WI38 (cell line): ENCODE data around the gene SLC25A47.
"Not testable (repeated sequence)": the region's sequence is repeated elsewhere in the genome, so short reads cannot be mapped to it uniquely, and the experiment has no call there.

Experiments used
- H3K4me3 ChIP-seq: 2 replicates; pipeline ENCODE4 v1.5.1; 2011; ENCODE audit warnings: low read depth, mild to moderate bottlenecking, control low read depth, low read length
- TF ChIP-seq, protein P1 (sequence below): IDR thresholded peaks from 2 replicates; pipeline ENCODE4 v1.5.1; 2012; ENCODE audit warnings: low read depth, mild to moderate bottlenecking, control low read depth, low read length

The SLC25A47 gene

DNA sequence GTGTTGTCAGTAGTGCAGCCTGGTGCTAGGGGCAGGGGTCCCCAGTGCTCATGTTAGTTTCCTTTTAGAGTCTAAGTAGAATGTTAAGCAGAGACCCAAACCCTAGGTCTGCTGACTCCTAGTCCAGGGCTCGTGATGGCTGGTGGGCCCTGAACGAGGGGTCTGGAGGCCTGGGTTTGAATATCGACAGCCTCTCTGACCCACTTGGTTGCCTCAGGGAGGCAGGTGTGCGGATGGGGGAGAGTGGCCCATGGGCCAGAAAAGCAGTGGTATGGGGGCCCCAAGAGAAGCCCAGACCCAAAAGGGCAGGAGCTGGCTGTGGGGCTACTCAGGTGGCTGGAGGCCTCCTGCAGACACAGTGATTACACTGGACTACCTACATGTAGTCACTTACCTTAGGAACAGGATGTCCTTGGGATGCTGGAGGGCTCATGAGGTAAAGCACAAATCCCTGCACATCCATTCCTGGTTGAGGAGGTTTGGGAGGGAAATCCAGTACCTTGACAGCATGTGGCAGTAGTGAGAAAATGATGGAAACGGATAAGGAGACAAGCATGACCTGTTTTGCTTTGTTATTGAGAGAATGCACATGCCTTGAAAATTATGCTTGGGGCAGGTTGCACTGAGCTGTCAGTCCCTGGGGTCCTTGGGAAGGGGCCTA lies 15.2 kb upstream of the SLC25A47 start:
- TF ChIP-seq, protein P1, sequence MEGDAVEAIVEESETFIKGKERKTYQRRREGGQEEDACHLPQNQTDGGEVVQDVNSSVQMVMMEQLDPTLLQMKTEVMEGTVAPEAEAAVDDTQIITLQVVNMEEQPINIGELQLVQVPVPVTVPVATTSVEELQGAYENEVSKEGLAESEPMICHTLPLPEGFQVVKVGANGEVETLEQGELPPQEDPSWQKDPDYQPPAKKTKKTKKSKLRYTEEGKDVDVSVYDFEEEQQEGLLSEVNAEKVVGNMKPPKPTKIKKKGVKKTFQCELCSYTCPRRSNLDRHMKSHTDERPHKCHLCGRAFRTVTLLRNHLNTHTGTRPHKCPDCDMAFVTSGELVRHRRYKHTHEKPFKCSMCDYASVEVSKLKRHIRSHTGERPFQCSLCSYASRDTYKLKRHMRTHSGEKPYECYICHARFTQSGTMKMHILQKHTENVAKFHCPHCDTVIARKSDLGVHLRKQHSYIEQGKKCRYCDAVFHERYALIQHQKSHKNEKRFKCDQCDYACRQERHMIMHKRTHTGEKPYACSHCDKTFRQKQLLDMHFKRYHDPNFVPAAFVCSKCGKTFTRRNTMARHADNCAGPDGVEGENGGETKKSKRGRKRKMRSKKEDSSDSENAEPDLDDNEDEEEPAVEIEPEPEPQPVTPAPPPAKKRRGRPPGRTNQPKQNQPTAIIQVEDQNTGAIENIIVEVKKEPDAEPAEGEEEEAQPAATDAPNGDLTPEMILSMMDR: no peak
- peak overlapping the region; percentile 81 for H3K4me3 ChIP-seq

DNA sequence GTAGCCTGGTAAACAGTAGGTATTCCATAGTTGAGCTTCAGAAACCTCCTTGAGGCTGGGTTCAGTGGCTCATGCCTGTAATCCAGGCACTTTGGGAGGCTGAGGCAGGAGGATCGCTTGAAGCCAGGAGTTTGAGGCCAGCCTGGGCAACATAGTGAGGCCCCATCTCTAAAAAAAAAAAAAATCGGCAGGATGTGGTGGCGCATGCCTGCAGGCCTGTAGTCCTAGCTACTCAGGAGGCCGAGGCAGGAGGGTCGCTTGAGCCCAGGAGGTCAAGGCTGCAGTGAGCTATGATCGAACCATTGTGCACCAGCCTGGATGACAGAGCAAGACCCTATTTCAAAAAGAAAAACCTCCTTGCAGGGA lies 14.7 kb upstream of the SLC25A47 start:
- H3K4me3 ChIP-seq: not testable (repeated sequence)

DNA sequence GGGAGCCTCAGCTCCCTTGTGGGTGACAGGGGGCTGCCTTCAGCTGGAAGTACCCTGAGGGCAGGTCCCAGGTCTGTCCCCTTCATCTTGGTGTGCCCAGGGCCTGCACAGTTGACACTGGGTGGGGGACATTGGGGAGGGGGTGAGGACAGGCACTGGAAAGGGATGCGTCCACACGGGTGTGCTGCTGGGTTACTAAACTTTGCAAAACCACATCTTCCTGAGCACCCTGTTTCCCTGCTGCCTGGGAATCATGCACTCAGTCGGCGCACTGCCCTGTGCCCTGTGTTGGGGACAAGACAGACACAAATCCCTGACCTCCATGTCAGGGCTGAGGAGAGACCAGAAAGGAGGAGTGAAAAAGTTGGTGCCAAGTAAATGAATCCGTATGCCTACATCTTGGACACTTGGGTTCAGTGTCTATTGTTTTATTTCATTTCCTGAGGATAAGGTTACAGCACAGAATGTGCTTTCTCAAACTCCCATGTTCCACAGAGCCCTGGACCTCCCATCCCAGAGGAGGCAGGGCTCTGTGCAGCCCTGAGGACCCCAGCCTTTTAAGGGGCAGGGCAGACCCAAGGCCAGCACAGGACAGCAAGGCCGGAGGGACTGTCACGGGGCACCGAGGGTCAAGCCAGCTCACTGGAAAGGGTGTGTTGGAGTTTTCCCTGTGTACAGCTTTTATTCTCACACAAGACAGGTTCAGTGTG lies 14.0 kb upstream of the SLC25A47 start:
- TF ChIP-seq, protein P1: no peak

GRCh38 chr14:100312110-100312876 lies 10.8 kb upstream of the SLC25A47 start:
- H3K4me3 ChIP-seq: not testable (repeated sequence)

More for the DNA sequence above, 14.0 kb upstream of the SLC25A47 start:
- H3K4me3 ChIP-seq: no peak overlapping the region

- TF ChIP-seq, protein P1: no peak
- H3K4me3 ChIP-seq: no peak overlapping the region
Observed at GRCh38 chr14:100312877-100313400, 10.2 kb upstream of the SLC25A47 start.

DNA sequence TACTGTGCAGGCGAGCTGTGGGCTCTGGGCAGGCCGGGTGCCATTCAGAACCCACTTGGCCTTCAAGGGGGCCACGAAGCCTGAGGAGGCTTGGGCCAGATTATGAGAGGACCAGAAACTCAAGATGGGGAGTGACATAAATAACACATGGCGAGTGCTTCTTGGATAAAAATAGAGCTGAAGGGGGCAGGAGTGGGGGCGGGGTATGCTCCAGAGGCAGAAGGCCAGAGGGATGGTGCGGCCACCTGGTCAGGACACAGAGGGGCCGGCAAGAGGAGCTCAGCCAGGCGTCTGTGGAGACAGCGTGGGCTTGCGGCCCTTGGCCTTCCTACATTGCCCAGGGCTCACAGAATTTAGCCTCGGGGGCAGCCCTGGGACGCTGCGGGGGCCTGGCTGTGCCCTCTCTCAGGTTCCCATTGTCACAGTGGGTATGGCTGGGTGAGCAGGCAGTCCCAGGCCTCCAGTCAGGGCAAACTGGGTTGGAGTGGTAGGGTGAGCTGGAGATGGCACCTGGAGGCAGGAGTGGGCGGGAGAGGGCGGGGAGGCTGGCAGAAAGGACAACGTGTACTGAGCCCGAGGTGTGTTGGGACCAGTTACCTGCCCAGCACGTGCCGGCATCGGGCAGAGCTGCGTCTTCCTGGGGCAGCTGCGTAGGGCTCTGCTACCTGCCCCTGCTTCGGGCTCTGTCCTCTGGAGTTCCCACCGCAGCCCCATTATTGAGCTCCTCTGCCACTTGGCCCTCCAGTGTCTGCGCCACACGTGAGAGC lies 9.5 kb upstream of the SLC25A47 start:
- TF ChIP-seq, protein P1: no peak
- no peak overlapping the region for H3K4me3 ChIP-seq

DNA sequence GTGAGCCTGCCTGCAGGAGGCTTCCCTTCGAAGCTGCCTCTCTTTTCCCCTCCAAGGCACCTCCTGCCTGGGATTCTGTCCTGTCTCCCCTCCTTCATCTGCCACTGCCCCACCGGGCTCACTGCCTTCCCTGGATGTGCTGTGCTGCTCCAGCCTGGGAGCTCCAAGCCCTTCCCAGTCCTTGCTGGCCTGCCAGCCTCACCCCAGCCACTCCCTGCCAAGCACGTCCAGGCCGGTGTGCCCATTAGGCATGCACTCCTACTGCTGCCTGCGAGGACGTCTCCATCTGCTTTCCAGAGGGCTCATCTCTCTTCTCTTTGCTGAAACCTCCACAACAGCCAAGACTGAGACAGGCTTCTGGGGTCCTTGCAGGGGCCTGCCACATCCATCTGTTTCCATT lies 8.4 kb upstream of the SLC25A47 start:
- H3K4me3 ChIP-seq: no peak overlapping the region
- TF ChIP-seq, protein P1: no peak
